OCI-LY3 (cell line): ENCODE results near the gene EMP1.

Experiments used
- CTCF ChIP-seq: fragments of 200-600, 300-600 bp; sonication (generic); IDR thresholded peaks from 2 replicates; pipeline ENCODE4 v1.5.1; 2014; ENCODE audit warnings: antibody characterized with exemption, low read length, low read depth
- EZH2phosphoT487 ChIP-seq: fragments of 200-600 bp; shearing (Covaris generic); IDR thresholded peaks from 2 replicates; pipeline ENCODE4 v1.6.1; 2018; ENCODE audit warnings: antibody characterized with exemption, mixed run types, low read depth

DNA sequence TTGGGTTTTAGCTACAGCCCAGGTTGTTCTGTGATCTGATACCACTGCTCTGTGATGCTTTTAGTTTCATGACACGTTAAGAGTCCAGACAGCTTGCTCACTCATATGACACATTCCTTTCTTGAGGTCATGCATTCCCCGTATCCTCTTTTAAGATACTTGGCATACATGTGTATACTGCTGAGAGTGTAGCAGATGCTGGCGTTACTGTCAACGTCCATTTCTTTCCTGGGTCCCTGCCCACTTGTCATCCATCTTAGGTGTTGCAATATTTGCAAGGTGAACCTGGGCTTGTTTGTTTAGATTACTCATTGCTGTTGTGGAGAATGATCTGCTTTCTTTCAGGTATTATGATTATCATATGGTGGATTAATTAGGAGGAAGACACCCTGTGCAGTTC, 9.1 kb upstream of the EMP1 start:
- TF ChIP-seq CTCF (no peak), EZH2phosphoT487 (no peak)
